ENCODE results near the gene RYR3.

GRCh38 chr15:33561407-33561806 lies 250.6 kb downstream of the RYR3 start:
- no peak for TF ChIP-seq CTCF (IDR thresholded peaks at IDR 0.05; ENCODE audit: low read depth, low read length)
- no peak for TF ChIP-seq EZH2phosphoT487 (IDR thresholded peaks at IDR 0.05; ENCODE audit: low read depth)

Measured in OCI-LY3 (cell line).